IPS-15b (cell line): ENCODE results near the gene NPY4R2.
"Not testable (repeated sequence)": the region's sequence is repeated elsewhere in the genome, so short reads cannot be mapped to it uniquely, and the experiment has no call there.

ENCODE experiments used
- H3K27me3 ChIP-seq: one replicate; pipeline ENCODE4 v1.6.1; 2013; ENCODE audit warnings: low read length; ENCODE audit not compliant: control insufficient read depth, insufficient read depth
- H3K36me3 ChIP-seq: one replicate; pipeline ENCODE4 v1.6.1; 2013; ENCODE audit warnings: low read length; ENCODE audit not compliant: control insufficient read depth, insufficient read depth
- H3K4me1 ChIP-seq: one replicate; pipeline ENCODE4 v1.6.1; 2013; ENCODE audit warnings: mild to moderate bottlenecking, low read length; ENCODE audit not compliant: control insufficient read depth, insufficient read depth
- H3K4me3 ChIP-seq: one replicate; pipeline ENCODE4 v1.5.1; 2013; ENCODE audit warnings: low read depth, low read length
- H3K9ac ChIP-seq: one replicate; pipeline ENCODE4 v1.6.1; 2013; ENCODE audit warnings: low read depth, mild to moderate bottlenecking, low read length
- H3K9me3 ChIP-seq: one replicate; pipeline ENCODE4 v1.6.1; 2013; ENCODE audit warnings: mild to moderate bottlenecking, low read length; ENCODE audit not compliant: control insufficient read depth, insufficient read depth

Gene NPY4R2

GRCh38 chr10:47909333-47909732 lies 9.1 kb upstream of the NPY4R2 start:
- not testable (repeated sequence) for H3K4me3 ChIP-seq, H3K9ac ChIP-seq, H3K9me3 ChIP-seq, H3K36me3 ChIP-seq, H3K4me1 ChIP-seq, H3K27me3 ChIP-seq

GRCh38 chr10:47910486-47910885 lies 8.0 kb upstream of the NPY4R2 start:
- not testable (repeated sequence) for H3K4me3 ChIP-seq, H3K9ac ChIP-seq, H3K27me3 ChIP-seq, H3K36me3 ChIP-seq, H3K9me3 ChIP-seq, H3K4me1 ChIP-seq

GRCh38 chr10:47914052-47914451 lies 4.4 kb upstream of the NPY4R2 start:
- not testable (repeated sequence) for H3K9ac ChIP-seq, H3K4me1 ChIP-seq, H3K4me3 ChIP-seq, H3K36me3 ChIP-seq, H3K27me3 ChIP-seq, H3K9me3 ChIP-seq

GRCh38 chr10:47915849-47916548 lies 2.5 kb upstream of the NPY4R2 start:
- not testable (repeated sequence) for H3K27me3 ChIP-seq, H3K9ac ChIP-seq, H3K9me3 ChIP-seq, H3K4me3 ChIP-seq, H3K36me3 ChIP-seq, H3K4me1 ChIP-seq

GRCh38 chr10:47920610-47921009 lies 2.1 kb downstream of the NPY4R2 start:
- not testable (repeated sequence) for H3K9ac ChIP-seq, H3K27me3 ChIP-seq, H3K4me1 ChIP-seq, H3K4me3 ChIP-seq, H3K9me3 ChIP-seq, H3K36me3 ChIP-seq

- H3K4me1 ChIP-seq, H3K9ac ChIP-seq, H3K36me3 ChIP-seq, H3K27me3 ChIP-seq, H3K9me3 ChIP-seq, H3K4me3 ChIP-seq: not testable (repeated sequence)
Measured at GRCh38 chr10:47922503-47922902, 4.0 kb downstream of the NPY4R2 start.

- H3K4me3 ChIP-seq, H3K27me3 ChIP-seq, H3K36me3 ChIP-seq, H3K4me1 ChIP-seq, H3K9ac ChIP-seq, H3K9me3 ChIP-seq: not testable (repeated sequence)
Measured at GRCh38 chr10:47924628-47925027, 6.2 kb downstream of the NPY4R2 start.

GRCh38 chr10:47927147-47927916 lies 8.9 kb downstream of the NPY4R2 start:
- not testable (repeated sequence) for H3K9me3 ChIP-seq, H3K9ac ChIP-seq, H3K27me3 ChIP-seq, H3K36me3 ChIP-seq, H3K4me3 ChIP-seq, H3K4me1 ChIP-seq

- H3K4me1 ChIP-seq, H3K4me3 ChIP-seq, H3K27me3 ChIP-seq, H3K9me3 ChIP-seq, H3K36me3 ChIP-seq, H3K9ac ChIP-seq: not testable (repeated sequence)
Measured at GRCh38 chr10:47928225-47928624, 9.8 kb downstream of the NPY4R2 start.

GRCh38 chr10:47932824-47933223 lies 14.4 kb downstream of the NPY4R2 start:
- H3K27me3 ChIP-seq, H3K9me3 ChIP-seq, H3K4me3 ChIP-seq, H3K36me3 ChIP-seq, H3K4me1 ChIP-seq, H3K9ac ChIP-seq: not testable (repeated sequence)

GRCh38 chr10:47933462-47933861 lies 15.0 kb downstream of the NPY4R2 start:
- not testable (repeated sequence) for H3K36me3 ChIP-seq, H3K27me3 ChIP-seq, H3K4me3 ChIP-seq, H3K4me1 ChIP-seq, H3K9ac ChIP-seq, H3K9me3 ChIP-seq

GRCh38 chr10:47936772-47937228 lies 18.3 kb downstream of the NPY4R2 start:
- not testable (repeated sequence) for H3K9ac ChIP-seq, H3K4me1 ChIP-seq, H3K27me3 ChIP-seq, H3K9me3 ChIP-seq, H3K4me3 ChIP-seq, H3K36me3 ChIP-seq
